K562 (cell line): Measurements from ENCODE around the gene PSEN1. TPM values are rescaled to one million over a fixed set of nuclear protein-coding genes. Genes with fewer than 3 reads are reported as not detected.

ENCODE experiments used
- ATAC-seq: fragments of 200-7000 bp; cut with Tn5 transposase; 3 replicates; pipeline ENCODE4 v1.9.1; 2020; ENCODE audit warnings: moderate library complexity
- BruUV-seq: library from RNA; stranded (reverse); fragments of 400-500 nt; replicated peaks from 2 replicates; lab custom pipeline; 2021; lab: Mats Ljungman, UMichigan
- CTCF ChIA-PET: fragments of 300-600 bp; formaldehyde crosslinking; extraction: SDS; loops from one replicate; lab custom pipeline; 2021; ENCODE audit warnings: low intra/inter-chr PET ratio; lab: Yijun Ruan, JAX
- POLR2A ChIA-PET: fragments of 300-600, 350-650 bp; sonication (Branson Sonifier 250); formaldehyde crosslinking; extraction: SDS; loops from one replicate; lab custom pipeline; 2021; ENCODE audit warnings: antibody characterized with exemption, inconsistent platforms; lab: Yijun Ruan, JAX
- DNase-seq, 4 experiments: peaks; one replicate each; pipeline versions ENCODE4 v3.0.0 to v3.0.0-alpha.2; 2011 to 2018; ENCODE audit warnings: low spot score in 3 of 4, mixed read lengths in 3 of 4; ENCODE audit errors: extremely low read depth in 1 of 4
- FAIRE-seq: peaks from 2 replicates; lab custom pipeline; 2011; peaks lifted over from hg19 to GRCh38; lab: Jason Lieb, UNC
- H2AFZ ChIP-seq: 2 replicates; pipeline ENCODE4 v1.6.0; 2011; ENCODE audit warnings: low read depth, low read length, control low read depth, inconsistent platforms
- H3K27ac ChIP-seq: fragments of 200-600 bp; 3 replicates; pipeline ENCODE4 v1.8.0; 2011; ENCODE audit warnings: low read depth, mild to moderate bottlenecking, control low read depth, inconsistent platforms, low read length, moderate library complexity, mixed read lengths; ENCODE audit errors: extremely low read depth
- H3K27me3 ChIP-seq, 2 experiments: fragments of 300-600 bp in 1 of 2; 2 replicates in 1 of 2; 3 replicates in 1 of 2; pipeline versions ENCODE4 v1.6.0 to v1.8.0; 2011; ENCODE audit warnings: inconsistent platforms in 2 of 2, low read length in 2 of 2, mild to moderate bottlenecking in 1 of 2, mixed read lengths in 1 of 2, moderate library complexity in 1 of 2; ENCODE audit not compliant: control insufficient read depth in 2 of 2, insufficient read depth in 2 of 2
- H3K36me3 ChIP-seq: fragments of 300-600 bp; 3 replicates; pipeline ENCODE4 v1.8.0; 2011; ENCODE audit warnings: mild to moderate bottlenecking, low read length, inconsistent platforms; ENCODE audit not compliant: control insufficient read depth, insufficient read depth
- H3K4me1 ChIP-seq, 2 experiments: fragments of 200-600 bp in 1 of 2; replicated peaks in 1 of 2; 2 replicates in 1 of 2; 3 replicates in 1 of 2; pipeline versions ENCODE4 v1.5.1 to v1.8.0; 2011; ENCODE audit warnings: inconsistent platforms in 2 of 2, low read length in 2 of 2, mild to moderate bottlenecking in 1 of 2, mixed read lengths in 1 of 2, moderate library complexity in 1 of 2; ENCODE audit not compliant: control insufficient read depth in 2 of 2, insufficient read depth in 2 of 2
- H3K4me2 ChIP-seq: 2 replicates; pipeline ENCODE4 v1.6.1; 2011; ENCODE audit warnings: low read length, control low read depth, inconsistent platforms, mixed read lengths; ENCODE audit not compliant: insufficient read depth
- H3K4me3 ChIP-seq: fragments of 200-600 bp; sonication (generic), shearing (Covaris generic); 2 replicates; pipeline ENCODE4 v1.5.1; 2016; ENCODE audit warnings: control low read depth, inconsistent platforms
- H3K79me2 ChIP-seq: fragments of 200-600 bp; 3 replicates; pipeline ENCODE4 v1.8.0; 2011; ENCODE audit warnings: low read length, inconsistent platforms; ENCODE audit not compliant: control insufficient read depth, insufficient read depth
- H3K9ac ChIP-seq, 2 experiments: 2 replicates each; pipeline versions ENCODE4 v1.6.0 to v1.6.1; 2011; ENCODE audit warnings: low read depth in 2 of 2, low read length in 2 of 2, control low read depth in 1 of 2, inconsistent platforms in 1 of 2, mild to moderate bottlenecking in 1 of 2, mixed read lengths in 1 of 2; ENCODE audit not compliant: insufficient read depth in 1 of 2
- H3K9me1 ChIP-seq: one replicate; pipeline ENCODE4 v1.6.0; 2011; ENCODE audit warnings: inconsistent platforms, mild to moderate bottlenecking, low read length, moderate library complexity; ENCODE audit not compliant: control insufficient read depth, insufficient read depth
- H3K9me3 ChIP-seq: replicated peaks from 2 replicates; pipeline ENCODE4 v1.5.1; 2011; ENCODE audit warnings: low read depth, low read length, inconsistent platforms; ENCODE audit not compliant: control insufficient read depth, insufficient read depth
- H4K20me1 ChIP-seq: replicated peaks from 2 replicates; pipeline ENCODE4 v1.6.1; 2011; ENCODE audit warnings: low read length, inconsistent platforms, mixed read lengths; ENCODE audit not compliant: control insufficient read depth, insufficient read depth
- ARID1B ChIP-seq: fragments of 450-650 bp; IDR thresholded peaks from 2 replicates; pipeline ENCODE4 v1.6.1; 2016; ENCODE audit warnings: antibody characterized with exemption, mild to moderate bottlenecking, inconsistent platforms
- ATF3 ChIP-seq, 2 experiments: fragments of 450-650 bp in 1 of 2; sonication (generic) in 1 of 2; formaldehyde crosslinking in 1 of 2; IDR thresholded peaks in 1 of 2; conservative IDR thresholded peaks in 1 of 2; 2 replicates each; pipeline versions ENCODE4 v1.6.1 to v1.8.1; 2016 to 2023; ENCODE audit warnings: mild to moderate bottlenecking in 2 of 2, moderate library complexity in 2 of 2, inconsistent platforms in 1 of 2, missing genetic modification reagents in 1 of 2
- DPF2 ChIP-seq: fragments of 450-650 bp; IDR thresholded peaks from 2 replicates; pipeline ENCODE4 v1.6.1; 2016
- E2F6 ChIP-seq, 2 experiments: IDR thresholded peaks; 2 replicates each; pipeline ENCODE4 v1.6.1; 2011; ENCODE audit warnings: borderline replicate concordance in 1 of 2, control low read depth in 1 of 2, low read depth in 1 of 2, low read length in 1 of 2, mild to moderate bottlenecking in 1 of 2, mixed read lengths in 1 of 2, moderate library complexity in 1 of 2; ENCODE audit not compliant: insufficient read depth in 1 of 2, insufficient read length in 1 of 2, poor library complexity in 1 of 2, severe bottlenecking in 1 of 2; ENCODE audit errors: extremely low read depth in 1 of 2
- EZH2 ChIP-seq: IDR thresholded peaks from 2 replicates; pipeline ENCODE4 v1.6.1; 2012; ENCODE audit warnings: low read depth, mild to moderate bottlenecking, inconsistent platforms, low read length, borderline replicate concordance
- GATA2 ChIP-seq: sonication (generic); formaldehyde crosslinking; IDR thresholded peaks from 2 replicates; pipeline ENCODE4 v1.4.0; 2020; ENCODE audit warnings: mild to moderate bottlenecking, missing genetic modification reagents
- ID3 ChIP-seq, 2 experiments: fragments of 250-450 bp in 1 of 2; fragments of 450-650 bp in 1 of 2; sonication (Bioruptor Pico) in 1 of 2; IDR thresholded peaks; 2 replicates each; pipeline versions ENCODE4 v1.6.1 to v1.8.0; 2016 to 2021; ENCODE audit warnings: mild to moderate bottlenecking in 2 of 2, moderate library complexity in 2 of 2, missing compliant biosample characterization in 1 of 2, missing genetic modification characterization in 1 of 2
- LARP7 ChIP-seq: fragments of 450-650 bp; IDR thresholded peaks from 2 replicates; pipeline ENCODE4 v1.6.1; 2016
- TFE3 ChIP-seq: fragments of 450-650 bp; formaldehyde crosslinking; IDR thresholded peaks from 2 replicates; pipeline ENCODE4 v1.4.0; 2020; ENCODE audit warnings: mild to moderate bottlenecking, mixed read lengths
- ZBTB7A ChIP-seq: IDR thresholded peaks from 2 replicates; pipeline ENCODE4 v1.6.1; 2011; ENCODE audit warnings: low read depth, mild to moderate bottlenecking, low read length, moderate library complexity, borderline replicate concordance; ENCODE audit not compliant: control insufficient read depth
- WGBS: fragments of 100-300 bp; shearing (Covaris generic); methylation state at CpG from one replicate; pipeline ENCODE4 v1.1.6; 2016; ENCODE audit warnings: low coverage, mixed read lengths; ENCODE audit not compliant: insufficient coverage; ENCODE audit errors: missing lambda C conversion rate; 5-methylcytosine and 5-hydroxymethylcytosine counted together
- in situ Hi-C: fragments of 300-500 bp; cut with MboI; formaldehyde crosslinking; loops from 4 replicates; pipeline ENCODE4 v1.15.0; 2018; ENCODE audit warnings: inconsistent platforms, mixed read lengths
- intact Hi-C: fragments of 100-400 bp; cut with micrococcal nuclease; formaldehyde crosslinking; loops from 2 replicates; pipeline ENCODE4 v1.14.2; 2022
- polyA plus RNA-seq, 8 experiments: library from polyadenylated mRNA; depleted of rRNA in 4 of 8; stranded (reverse) in 5 of 8; unstranded in 3 of 8; fragments of >200 nt; fragmentation: Nextera tagmentation in 2 of 8; fragmentation: Illumina TruSeq in 1 of 8; extraction: Ambion mirVana in 2 of 8; extraction: Trizol in 1 of 8; gene quantifications; 2 replicates each; pipeline versions ENCODE4 v1.2.1 to v1.2.3, GENCODE V29; 2011 to 2014; ENCODE audit warnings: inconsistent platforms in 1 of 8, missing spikeins in 1 of 8
- total RNA-seq, 7 experiments: library from RNA; depleted of rRNA in 6 of 7; stranded (reverse); fragments of >200 nt in 6 of 7; fragmentation: Illumina TruSeq in 2 of 7; extraction: Trizol in 2 of 7; gene quantifications; 2 replicates each; pipeline versions ENCODE4 v1.2.1 to v1.2.3, GENCODE V29; 2011 to 2021; ENCODE audit warnings: low replicate concordance in 1 of 7

PSEN1 gene
- total and polyA plus RNA-seq, 9 of the 15 experiments (the other 6 are each of a cell fraction or from before 2014, with no cell fraction given): 6.5 to 25.2 (median 14.3) TPM

DNA sequence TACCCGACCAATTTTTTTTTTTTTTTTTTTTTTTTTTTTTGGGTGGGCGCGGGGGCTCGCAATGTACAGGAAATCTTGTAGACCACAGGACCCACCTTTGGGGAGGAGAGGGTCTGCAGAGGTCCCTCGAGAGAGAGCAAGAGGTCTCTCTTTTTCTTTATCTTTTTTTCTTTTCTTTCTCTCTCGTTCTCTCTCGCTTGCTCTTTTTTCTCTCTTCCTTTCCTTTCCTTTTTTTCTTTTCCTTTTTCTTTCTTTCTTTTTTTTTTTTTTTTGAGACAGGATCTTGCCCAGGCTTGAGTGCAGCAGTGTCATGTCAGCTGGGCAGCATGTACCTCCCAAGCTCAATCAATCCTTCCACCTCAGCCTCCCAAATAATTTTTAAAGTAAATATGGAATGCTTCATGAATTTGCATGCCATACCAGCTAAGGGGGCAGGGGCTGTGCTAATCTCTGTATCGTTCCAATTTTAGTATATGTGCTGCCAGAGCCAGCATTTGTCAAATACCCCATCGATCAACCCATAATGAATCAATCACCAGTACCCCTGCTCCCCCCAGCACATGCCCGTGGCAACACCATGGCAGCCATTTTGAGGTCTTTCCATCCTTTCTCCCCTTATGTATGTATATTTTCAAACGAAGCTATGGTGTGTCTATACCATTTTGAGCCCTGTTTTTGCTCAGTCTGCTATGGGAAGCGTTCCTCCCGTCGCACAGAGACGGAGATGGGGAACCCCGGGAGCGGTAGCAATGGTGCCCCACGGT lies 110.3 kb downstream of the PSEN1 start (continued):
- peak in 1 of 2 experiments; percentile 34 for TF ChIP-seq E2F6 (IDR thresholded peaks at IDR 0.05; ENCODE audit: borderline replicate concordance in 1 of 2, extremely low read depth in 1 of 2, insufficient read depth in 1 of 2, insufficient read length in 1 of 2, low read depth in 1 of 2, low read length in 1 of 2, poor library complexity in 1 of 2, severe bottlenecking in 1 of 2)
- no peak for TF ChIP-seq DPF2

GRCh38 chr14:73248108-73248868 lies 112.0 kb downstream of the PSEN1 start:
- no TSS peak for BruUV-seq
- H4K20me1 ChIP-seq: no peaks in the 10 kb centered on the region
- ATAC-seq (0 out of 3 replicates have a peak, but pooled peaks have one; percentile 12), FAIRE-seq (peak; percentile 83), DNase-seq (peak in 1 of 4 experiments; percentile 51)
- H3K79me2 ChIP-seq: no peaks in the 10 kb centered on the region
- H3K36me3 ChIP-seq: no peaks in the 10 kb centered on the region
- no peaks in the 10 kb centered on the region for H3K9me1 ChIP-seq
- H3K4me3 ChIP-seq: no peak overlapping the region
- in situ Hi-C loops (no loop called here), intact Hi-C loops (no loop called here)
- POLR2A ChIA-PET: interaction anchor here (0.6 kb wide), 1 partner anchor 401 kb away, joined by 3 read pairs; no protein-coding TSS in a partner anchor
- peak overlapping the region in 1 of 2 experiments; percentile 76; a peak in 2 of 4 replicates for H3K9ac ChIP-seq
- CTCF ChIA-PET: no interaction called here
- H3K4me1 ChIP-seq: peaks cover 9 to 28% of the 10 kb centered on the region in 2 experiments; a peak in 4 of 5 replicates
- H3K4me2 ChIP-seq: peak overlapping the region; percentile 94
- peak overlapping the region; percentile 77; the same call in 2 of the 3 replicates for H3K27ac ChIP-seq
- peaks cover 0 to 9% of the 10 kb centered on the region in 2 experiments; a peak in 3 of 5 replicates for H3K27me3 ChIP-seq
- H2AFZ ChIP-seq: peak overlapping the region; percentile 92; the same call in 1 of the 2 replicates
- no peaks in the 10 kb centered on the region for H3K9me3 ChIP-seq
- WGBS: 27% methylated on average over 7 of the region's 9 CpGs
- TF ChIP-seq EZH2: no peak
- peak; percentile 52 for TF ChIP-seq TFE3 (CRISPR knock-in tag)
- peak; percentile 42; the same call in 1 of the 2 replicates for TF ChIP-seq ARID1B
- no peak for TF ChIP-seq ZBTB7A
- TF ChIP-seq ID3 (CRISPR knock-in tag; IDR thresholded peaks at IDR 0.05): no peak
- TF ChIP-seq ID3 (tag; IDR thresholded peaks at IDR 0.05): no peak
- TF ChIP-seq DPF2: peak; percentile 42
- no peak; the same call in 1 of the 2 replicates for TF ChIP-seq ATF3 (IDR thresholded peaks at IDR 0.05)
- no peak for TF ChIP-seq ATF3 (CRISPR knock-in tag; conservative IDR thresholded peaks at IDR 0.05)
- TF ChIP-seq GATA2 (CRISPR knock-in tag): no peak
- no peak for TF ChIP-seq LARP7
